ENCODE results near the gene RAD23B.
A peak's percentile ranks its signal among the peaks of the same experiment; 100 is the strongest.

The RAD23B gene

GRCh38 chr9:107273634-107274033, 9.4 kb upstream of the RAD23B start:
- Histone ChIP-seq H3K27ac (ENCODE audit: low read depth, low read length) (no peak overlapping the region), H3K4me3 (ENCODE audit: low read length) (no peak overlapping the region), H3K9ac (ENCODE audit: low read length) (no peak overlapping the region), H3K27me3 (ENCODE audit: control insufficient read depth, insufficient read depth, low read length) (no peaks in the 10 kb centered on the region), H3K36me3 (ENCODE audit: control insufficient read depth, insufficient read depth, low read length) (no peaks in the 10 kb centered on the region), H3K4me1 (ENCODE audit: control insufficient read depth, insufficient read depth, low read length) (no peaks in the 10 kb centered on the region)

- Histone ChIP-seq H3K9ac (ENCODE audit: low read length) (no peak overlapping the region), H3K27ac (ENCODE audit: low read depth, low read length) (no peak overlapping the region), H3K27me3 (ENCODE audit: control insufficient read depth, insufficient read depth, low read length) (no peaks in the 10 kb centered on the region), H3K36me3 (ENCODE audit: control insufficient read depth, insufficient read depth, low read length) (no peaks in the 10 kb centered on the region), H3K4me1 (ENCODE audit: control insufficient read depth, insufficient read depth, low read length) (no peaks in the 10 kb centered on the region), H3K4me3 (ENCODE audit: low read length) (no peak overlapping the region)
Observed at GRCh38 chr9:107274096-107274495, 9.0 kb upstream of the RAD23B start.

GRCh38 chr9:107274953-107275422, 8.1 kb upstream of the RAD23B start:
- no peak overlapping the region for H3K4me3 ChIP-seq (ENCODE audit: low read length)
- H3K27me3 ChIP-seq (ENCODE audit: control insufficient read depth, insufficient read depth, low read length) = no peaks in the 10 kb centered on the region
- H3K36me3 ChIP-seq (ENCODE audit: control insufficient read depth, insufficient read depth, low read length) = no peaks in the 10 kb centered on the region
- no peak overlapping the region for H3K27ac ChIP-seq (ENCODE audit: low read depth, low read length)
- H3K9ac ChIP-seq (ENCODE audit: low read length) = no peak overlapping the region
- H3K4me1 ChIP-seq (ENCODE audit: control insufficient read depth, insufficient read depth, low read length) = no peaks in the 10 kb centered on the region

- Histone ChIP-seq H3K4me3 (ENCODE audit: low read length) (no peak overlapping the region), H3K36me3 (ENCODE audit: control insufficient read depth, insufficient read depth, low read length) (no peaks in the 10 kb centered on the region), H3K4me1 (ENCODE audit: control insufficient read depth, insufficient read depth, low read length) (no peaks in the 10 kb centered on the region), H3K9ac (ENCODE audit: low read length) (no peak overlapping the region), H3K27me3 (ENCODE audit: control insufficient read depth, insufficient read depth, low read length) (no peaks in the 10 kb centered on the region), H3K27ac (ENCODE audit: low read depth, low read length) (no peak overlapping the region)
Observed at GRCh38 chr9:107275530-107275929, 7.5 kb upstream of the RAD23B start.

GRCh38 chr9:107276966-107277710, 5.9 kb upstream of the RAD23B start:
- H3K4me1 ChIP-seq (ENCODE audit: control insufficient read depth, insufficient read depth, low read length) = no peaks in the 10 kb centered on the region
- H3K9ac ChIP-seq (ENCODE audit: low read length) = no peak overlapping the region
- no peaks in the 10 kb centered on the region for H3K27me3 ChIP-seq (ENCODE audit: control insufficient read depth, insufficient read depth, low read length)
- no peak overlapping the region for H3K27ac ChIP-seq (ENCODE audit: low read depth, low read length)
- no peak overlapping the region for H3K4me3 ChIP-seq (ENCODE audit: low read length)
- H3K36me3 ChIP-seq (ENCODE audit: control insufficient read depth, insufficient read depth, low read length) = no peaks in the 10 kb centered on the region

- no peak overlapping the region for H3K27ac ChIP-seq (ENCODE audit: low read depth, low read length)
- no peak overlapping the region for H3K4me3 ChIP-seq (ENCODE audit: low read length)
- H3K9ac ChIP-seq (ENCODE audit: low read length) = no peak overlapping the region
- H3K27me3 ChIP-seq (ENCODE audit: control insufficient read depth, insufficient read depth, low read length) = no peaks in the 10 kb centered on the region
- H3K36me3 ChIP-seq (ENCODE audit: control insufficient read depth, insufficient read depth, low read length) = no peaks in the 10 kb centered on the region
- no peaks in the 10 kb centered on the region for H3K4me1 ChIP-seq (ENCODE audit: control insufficient read depth, insufficient read depth, low read length)
Observed at GRCh38 chr9:107277801-107278200, 5.3 kb upstream of the RAD23B start.

- no peaks in the 10 kb centered on the region for H3K27me3 ChIP-seq (ENCODE audit: control insufficient read depth, insufficient read depth, low read length)
- H3K27ac ChIP-seq (ENCODE audit: low read depth, low read length) = no peak overlapping the region
- H3K36me3 ChIP-seq (ENCODE audit: control insufficient read depth, insufficient read depth, low read length) = no peaks in the 10 kb centered on the region
- H3K4me3 ChIP-seq (ENCODE audit: low read length) = no peak overlapping the region
- H3K9ac ChIP-seq (ENCODE audit: low read length) = no peak overlapping the region
- peaks cover under 1% of the 10 kb centered on the region for H3K4me1 ChIP-seq (ENCODE audit: control insufficient read depth, insufficient read depth, low read length)
Observed at GRCh38 chr9:107279086-107279485, 4.0 kb upstream of the RAD23B start.

- H3K27ac ChIP-seq (ENCODE audit: low read depth, low read length) = no peak overlapping the region
Observed at GRCh38 chr9:107280543-107280942, 2.5 kb upstream of the RAD23B start.

GRCh38 chr9:107281184-107281583, 1.9 kb upstream of the RAD23B start:
- H3K36me3 ChIP-seq (ENCODE audit: control insufficient read depth, insufficient read depth, low read length) = no peaks in the 10 kb centered on the region
- no peak overlapping the region for H3K4me3 ChIP-seq (ENCODE audit: low read length)
- peaks cover 12% of the 10 kb centered on the region for H3K4me1 ChIP-seq (ENCODE audit: control insufficient read depth, insufficient read depth, low read length)
- H3K27ac ChIP-seq (ENCODE audit: low read depth, low read length) = no peak overlapping the region
- no peaks in the 10 kb centered on the region for H3K27me3 ChIP-seq (ENCODE audit: control insufficient read depth, insufficient read depth, low read length)
- H3K9ac ChIP-seq (ENCODE audit: low read length) = no peak overlapping the region

More at GRCh38 chr9:107280543-107280942, 2.5 kb upstream of the RAD23B start:
- no peak overlapping the region for H3K9ac ChIP-seq (ENCODE audit: low read length)
- H3K27me3 ChIP-seq (ENCODE audit: control insufficient read depth, insufficient read depth, low read length) = no peaks in the 10 kb centered on the region
- H3K4me3 ChIP-seq (ENCODE audit: low read length) = no peak overlapping the region
- peaks cover 7% of the 10 kb centered on the region for H3K4me1 ChIP-seq (ENCODE audit: control insufficient read depth, insufficient read depth, low read length)
- no peaks in the 10 kb centered on the region for H3K36me3 ChIP-seq (ENCODE audit: control insufficient read depth, insufficient read depth, low read length)

- Histone ChIP-seq H3K27me3 (ENCODE audit: control insufficient read depth, insufficient read depth, low read length) (no peaks in the 10 kb centered on the region), H3K4me1 (ENCODE audit: control insufficient read depth, insufficient read depth, low read length) (peaks cover 14% of the 10 kb centered on the region), H3K9ac (ENCODE audit: low read length) (no peak overlapping the region), H3K4me3 (ENCODE audit: low read length) (peak overlapping the region; percentile 67), H3K27ac (ENCODE audit: low read depth, low read length) (peak overlapping the region; percentile 76), H3K36me3 (ENCODE audit: control insufficient read depth, insufficient read depth, low read length) (no peaks in the 10 kb centered on the region)
Observed at GRCh38 chr9:107281922-107282667, 984 bp upstream of the RAD23B start.

GRCh38 chr9:107283623-107284616, 841 bp downstream of the RAD23B start:
- Histone ChIP-seq H3K27ac (ENCODE audit: low read depth, low read length) (peak overlapping the region; percentile 99), H3K4me1 (ENCODE audit: control insufficient read depth, insufficient read depth, low read length) (peaks cover 14% of the 10 kb centered on the region), H3K4me3 (ENCODE audit: low read length) (peak overlapping the region; percentile 72), H3K27me3 (ENCODE audit: control insufficient read depth, insufficient read depth, low read length) (no peaks in the 10 kb centered on the region), H3K9ac (ENCODE audit: low read length) (peak overlapping the region; percentile 94), H3K36me3 (ENCODE audit: control insufficient read depth, insufficient read depth, low read length) (no peaks in the 10 kb centered on the region)

- peak overlapping the region; percentile 72 for H3K4me3 ChIP-seq (ENCODE audit: low read length)
- peaks cover 14% of the 10 kb centered on the region for H3K4me1 ChIP-seq (ENCODE audit: control insufficient read depth, insufficient read depth, low read length)
- no peaks in the 10 kb centered on the region for H3K27me3 ChIP-seq (ENCODE audit: control insufficient read depth, insufficient read depth, low read length)
- no peaks in the 10 kb centered on the region for H3K36me3 ChIP-seq (ENCODE audit: control insufficient read depth, insufficient read depth, low read length)
- H3K27ac ChIP-seq (ENCODE audit: low read depth, low read length) = peak overlapping the region; percentile 99
- H3K9ac ChIP-seq (ENCODE audit: low read length) = peak overlapping the region; percentile 94
Observed at GRCh38 chr9:107284636-107285035, 1.6 kb downstream of the RAD23B start.

All from rectal smooth muscle tissue (tissue), 1 donor.